NT2/D1 (cell line): ENCODE measurements around the gene QSER1.
"Not testable (repeated sequence)": the region's sequence is repeated elsewhere in the genome, so short reads cannot be mapped to it uniquely, and the experiment has no call there.

Experiments used
- DNase-seq: peaks from one replicate; pipeline ENCODE4 v3.0.0-alpha.2; 2011; ENCODE audit warnings: low read depth, low spot score
- H3K27me3 ChIP-seq: 2 replicates; pipeline ENCODE4 v1.6.0; 2011; ENCODE audit warnings: mild to moderate bottlenecking; ENCODE audit not compliant: insufficient read length, insufficient read depth
- H3K36me3 ChIP-seq: 2 replicates; pipeline ENCODE4 v1.6.1; 2011; ENCODE audit warnings: mild to moderate bottlenecking, low read length, mixed read lengths; ENCODE audit not compliant: insufficient read depth, insufficient read length
- H3K4me1 ChIP-seq: 2 replicates; pipeline ENCODE4 v1.5.1; 2011; ENCODE audit not compliant: insufficient read depth, insufficient read length
- H3K4me3 ChIP-seq: 2 replicates; pipeline ENCODE4 v1.5.1; 2011; ENCODE audit warnings: low read depth; ENCODE audit not compliant: insufficient read length
- H3K9ac ChIP-seq: 2 replicates; pipeline ENCODE4 v1.6.0; 2011; ENCODE audit warnings: low read depth; ENCODE audit not compliant: insufficient read length
- H3K9me3 ChIP-seq: 2 replicates; pipeline ENCODE4 v1.5.1; 2011; ENCODE audit warnings: mild to moderate bottlenecking, low read length; ENCODE audit not compliant: insufficient read depth
- SUZ12 ChIP-seq: IDR thresholded peaks from 2 replicates; pipeline ENCODE4 v1.6.1; 2011; ENCODE audit not compliant: insufficient read length, insufficient read depth; ENCODE audit errors: extremely low read depth
- YY1 ChIP-seq: IDR thresholded peaks from 2 replicates; pipeline ENCODE4 v1.6.1; 2011; ENCODE audit not compliant: insufficient read length, insufficient read depth
- ZNF274 ChIP-seq: IDR thresholded peaks from 2 replicates; pipeline ENCODE4 v1.6.1; 2011; ENCODE audit warnings: mild to moderate bottlenecking, low read depth, low read length

The QSER1 gene

DNA sequence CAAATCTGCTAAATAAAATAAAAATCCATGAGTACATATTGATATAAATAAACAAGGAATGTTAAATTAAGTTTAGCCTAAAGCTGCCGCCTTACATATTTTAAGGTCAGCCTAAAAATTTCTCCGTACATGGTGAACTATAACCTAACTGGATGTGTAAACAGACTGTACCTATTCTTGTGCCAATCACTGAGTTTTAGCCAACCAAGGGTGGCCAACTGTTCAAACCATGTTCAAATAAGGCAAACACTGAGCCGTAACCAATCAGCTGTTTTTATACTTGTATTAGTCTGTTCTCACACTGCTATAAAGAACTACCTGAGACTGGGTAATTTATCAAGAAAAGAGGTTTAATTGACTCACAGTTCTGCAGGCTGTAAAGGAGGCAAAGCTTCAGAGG is 8.6 kb upstream of the QSER1 start:
- no peak for DNase-seq
- H3K4me3 ChIP-seq, result no peak overlapping the region
- no peak for TF ChIP-seq SUZ12
- TF ChIP-seq ZNF274, result no peak
- TF ChIP-seq YY1, result no peak
- H3K9me3 ChIP-seq, result peaks cover 21% of the 10 kb centered on the region; the same call in 1 of the 2 replicates
- H3K36me3 ChIP-seq, result no peaks in the 10 kb centered on the region
- no peaks in the 10 kb centered on the region for H3K4me1 ChIP-seq
- no peak overlapping the region for H3K9ac ChIP-seq
- no peaks in the 10 kb centered on the region for H3K27me3 ChIP-seq

DNA sequence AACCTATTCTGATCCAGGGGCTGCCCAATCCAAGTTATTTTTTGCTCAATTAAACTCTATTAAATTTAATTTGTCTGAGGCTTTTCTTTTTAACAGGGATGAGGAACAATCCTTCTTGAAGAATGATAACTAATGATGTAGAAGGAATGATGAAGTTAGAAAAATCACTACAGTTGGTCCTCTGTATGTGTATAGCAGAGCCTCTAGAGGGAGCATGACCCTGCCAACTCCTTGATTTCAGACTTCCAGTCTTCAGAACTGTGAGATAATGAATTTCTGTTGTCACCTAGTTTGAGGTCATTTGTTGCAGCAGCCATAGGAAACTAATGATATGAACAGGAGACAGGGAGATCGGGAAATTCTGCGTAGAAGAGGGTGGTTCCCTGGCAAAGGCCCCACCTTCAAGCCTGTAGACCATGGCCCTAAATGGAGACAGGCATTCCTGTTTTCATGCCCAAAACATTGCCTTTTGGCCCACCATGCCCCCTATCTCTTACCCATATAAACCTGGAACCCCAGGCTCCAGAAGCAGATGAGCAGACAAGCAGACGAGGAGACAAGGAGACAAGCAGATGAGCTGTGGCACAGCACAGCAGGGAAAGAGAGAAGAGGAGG is 7.7 kb upstream of the QSER1 start:
- Histone ChIP-seq H3K36me3 (no peaks in the 10 kb centered on the region), H3K9ac (no peak overlapping the region), H3K27me3 (no peaks in the 10 kb centered on the region), H3K4me1 (no peaks in the 10 kb centered on the region), H3K4me3 (no peak overlapping the region), H3K9me3 (peaks cover 25% of the 10 kb centered on the region; the same call in 1 of the 2 replicates)
- no peak for DNase-seq
- no peak for TF ChIP-seq ZNF274
- TF ChIP-seq YY1, result no peak
- no peak for TF ChIP-seq SUZ12

DNA sequence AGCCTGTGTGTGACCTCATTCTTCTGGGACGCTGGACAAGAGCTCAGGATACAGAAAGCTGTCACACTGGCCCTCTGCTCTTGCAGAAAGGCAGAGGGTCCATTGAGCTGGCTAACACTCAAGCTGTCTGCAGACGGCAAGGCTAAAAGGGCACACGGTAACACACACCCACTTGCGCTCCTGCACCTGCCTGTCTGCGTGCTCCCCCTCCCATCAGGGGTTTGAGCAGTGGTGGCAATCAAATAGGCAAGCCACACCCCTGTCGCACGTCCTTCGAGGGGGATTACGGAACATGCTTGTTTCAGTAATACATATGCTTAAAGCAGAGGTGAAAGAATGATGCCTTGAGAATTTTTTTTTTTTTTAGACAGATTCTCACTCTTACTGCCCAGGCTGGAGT is 7.1 kb upstream of the QSER1 start:
- TF ChIP-seq SUZ12, result no peak
- TF ChIP-seq YY1, result no peak
- TF ChIP-seq ZNF274, result no peak
- Histone ChIP-seq H3K9me3 (peaks cover 25% of the 10 kb centered on the region; the same call in 1 of the 2 replicates), H3K36me3 (no peaks in the 10 kb centered on the region), H3K9ac (no peak overlapping the region), H3K27me3 (no peaks in the 10 kb centered on the region), H3K4me1 (no peaks in the 10 kb centered on the region), H3K4me3 (no peak overlapping the region)
- DNase-seq, result no peak

DNA sequence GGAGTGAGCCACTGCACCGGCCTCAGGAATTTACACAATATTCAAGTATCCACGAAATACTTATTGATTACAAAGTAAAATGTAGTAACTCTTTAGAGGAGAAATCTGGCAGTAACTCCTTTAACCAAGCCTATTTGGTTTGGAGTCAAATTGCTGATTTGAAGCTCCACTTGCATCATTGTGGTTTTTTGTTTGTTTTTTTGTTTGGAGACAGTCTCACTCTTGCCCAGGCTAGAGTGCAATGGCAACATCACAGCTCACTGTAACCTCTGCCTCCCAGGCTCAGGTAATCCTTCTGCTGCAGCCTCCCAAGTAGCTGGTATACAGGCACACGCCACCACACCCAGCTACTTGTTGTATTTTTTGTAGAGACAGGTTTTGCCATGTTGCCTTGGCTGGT is 6.4 kb upstream of the QSER1 start:
- Histone ChIP-seq H3K4me1 (no peaks in the 10 kb centered on the region), H3K9ac (no peak overlapping the region), H3K27me3 (no peaks in the 10 kb centered on the region), H3K36me3 (no peaks in the 10 kb centered on the region), H3K9me3 (peaks cover 25% of the 10 kb centered on the region; the same call in 1 of the 2 replicates), H3K4me3 (no peak overlapping the region)
- DNase-seq, result no peak
- no peak for TF ChIP-seq YY1
- TF ChIP-seq SUZ12, result no peak
- TF ChIP-seq ZNF274, result no peak

DNA sequence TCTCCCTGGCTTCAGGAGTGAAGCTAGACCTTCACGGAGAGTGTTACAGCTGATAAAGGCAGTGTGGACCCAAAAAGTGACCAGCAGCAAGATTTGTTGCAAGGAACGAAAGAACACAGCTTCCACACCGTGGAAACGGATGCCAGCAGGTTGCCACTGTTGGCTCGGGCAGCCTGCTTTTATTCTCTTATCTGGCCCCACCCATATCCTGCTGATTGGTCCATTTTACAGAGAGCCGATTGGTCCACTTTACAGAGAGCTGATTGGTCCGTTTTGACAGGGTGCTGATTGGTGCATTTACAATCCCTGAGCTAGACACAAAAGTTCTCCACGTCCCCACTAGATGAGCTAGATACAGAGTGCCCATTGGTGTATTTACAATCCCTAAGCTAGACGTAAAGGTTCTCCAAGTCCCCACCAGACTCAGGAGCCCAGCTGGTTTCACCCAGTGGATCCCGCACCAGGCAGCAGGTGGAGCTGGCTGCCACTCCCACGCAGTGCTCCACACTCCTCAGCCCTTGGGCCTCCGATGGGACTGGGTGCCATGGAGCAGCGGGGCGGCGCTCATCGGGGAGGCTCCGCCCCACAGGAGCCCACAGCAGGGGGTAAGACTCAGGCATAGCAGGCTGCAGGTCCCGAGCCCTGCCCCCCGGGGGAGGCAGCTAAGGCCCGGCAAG is 4.8 kb upstream of the QSER1 start:
- H3K9me3 ChIP-seq, result peaks cover 25% of the 10 kb centered on the region; the same call in 1 of the 2 replicates
- not testable (repeated sequence) for H3K4me3 ChIP-seq, H3K4me1 ChIP-seq, H3K36me3 ChIP-seq, H3K27me3 ChIP-seq, DNase-seq, H3K9ac ChIP-seq

DNA sequence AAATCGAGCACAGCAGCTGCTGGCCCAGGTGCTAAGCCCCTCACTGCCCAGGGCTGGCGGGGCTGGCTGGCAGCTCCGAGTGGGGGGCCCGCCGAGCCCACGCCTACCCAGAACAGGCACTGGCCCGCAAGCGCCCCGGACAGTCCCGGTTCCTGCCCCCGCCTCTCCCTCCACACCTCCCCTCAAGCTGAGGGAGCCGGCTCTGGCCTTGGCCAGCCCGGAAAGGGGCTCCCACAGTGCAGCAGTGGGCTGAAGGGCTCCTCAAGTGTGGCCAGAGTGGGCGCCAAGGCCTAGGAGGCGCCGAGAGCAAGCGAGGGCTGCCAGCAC is 4.3 kb upstream of the QSER1 start:
- not testable (repeated sequence) for H3K36me3 ChIP-seq, H3K4me1 ChIP-seq, H3K27me3 ChIP-seq, H3K4me3 ChIP-seq, H3K9ac ChIP-seq, DNase-seq
- H3K9me3 ChIP-seq, result peaks cover 24% of the 10 kb centered on the region; the same call in 1 of the 2 replicates

DNA sequence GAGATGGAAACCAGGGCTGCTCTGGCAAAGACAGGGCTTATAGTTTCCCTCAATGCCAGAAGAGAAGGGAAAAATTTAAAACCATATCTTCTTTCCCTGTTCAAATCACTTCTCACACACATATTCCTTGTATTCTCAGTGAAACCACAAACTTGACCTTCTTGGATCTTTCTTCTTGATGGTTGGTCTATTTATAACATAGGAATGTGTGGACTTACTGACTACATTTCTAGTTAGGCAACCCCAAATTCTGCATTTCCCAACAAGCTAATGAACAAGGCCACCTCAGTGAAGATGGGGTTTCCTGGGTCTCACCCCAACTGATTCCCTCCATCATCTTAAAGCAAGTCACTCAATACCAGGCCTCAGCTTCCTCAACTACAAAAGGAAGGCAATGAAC is 3.8 kb upstream of the QSER1 start:
- H3K4me1 ChIP-seq, result no peaks in the 10 kb centered on the region

DNA sequence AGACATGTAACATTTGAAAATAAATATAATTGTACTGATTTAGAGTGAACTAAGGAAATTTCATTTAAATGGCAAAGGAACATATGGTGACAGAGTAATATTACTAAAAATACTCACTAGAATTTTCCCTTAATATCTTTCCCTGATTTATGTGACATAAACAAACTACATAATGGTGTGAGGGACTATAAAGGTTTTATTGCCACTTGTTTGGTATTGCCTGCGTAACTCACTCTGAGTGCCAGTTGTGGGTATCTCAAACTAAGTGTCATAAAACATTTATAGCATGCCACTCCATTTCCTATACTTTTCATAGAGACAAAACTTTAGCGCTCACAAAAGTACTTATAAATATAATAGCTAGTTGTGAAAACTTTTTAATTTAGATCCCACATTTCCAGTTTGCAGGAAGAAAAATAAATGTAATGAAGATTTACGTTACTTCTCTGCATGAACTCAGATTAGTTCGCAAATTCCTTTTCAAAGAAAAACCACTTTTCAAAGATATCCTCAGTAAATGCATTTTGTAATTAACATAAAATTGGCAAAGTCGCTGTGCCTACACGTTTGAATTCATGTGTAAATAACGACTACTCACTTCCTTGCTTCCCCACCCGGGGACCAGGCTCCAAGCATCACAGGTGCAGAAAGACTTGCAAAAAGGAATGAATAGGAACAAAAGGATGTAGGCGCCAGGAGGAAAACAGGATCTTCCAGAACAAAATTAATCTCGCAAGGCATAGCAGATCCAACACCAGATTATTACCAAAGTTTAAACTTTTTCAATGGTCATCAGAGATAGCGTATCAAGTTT is 1.6 kb upstream of the QSER1 start:
- H3K9ac ChIP-seq, result peak overlapping the region; percentile 97
- H3K4me3 ChIP-seq, result peak overlapping the region; percentile 79
- peaks cover 19% of the 10 kb centered on the region; the same call in 1 of the 2 replicates for H3K9me3 ChIP-seq
- no peak for DNase-seq
- H3K27me3 ChIP-seq, result no peaks in the 10 kb centered on the region
- TF ChIP-seq SUZ12 (no peak), ZNF274 (no peak), YY1 (no peak)
- no peaks in the 10 kb centered on the region for H3K4me1 ChIP-seq
- H3K36me3 ChIP-seq, result no peaks in the 10 kb centered on the region

More for the DNA sequence above, 3.8 kb upstream of the QSER1 start:
- DNase-seq, result no peak
- Histone ChIP-seq H3K27me3 (no peaks in the 10 kb centered on the region), H3K36me3 (no peaks in the 10 kb centered on the region), H3K9ac (no peak overlapping the region), H3K4me3 (no peak overlapping the region), H3K9me3 (peaks cover 20% of the 10 kb centered on the region; the same call in 1 of the 2 replicates)
- TF ChIP-seq YY1, result no peak
- no peak for TF ChIP-seq SUZ12
- TF ChIP-seq ZNF274, result no peak
